Measurements from ENCODE around the gene FAM161A.
"Not testable (repeated sequence)": the region's sequence is repeated elsewhere in the genome, so short reads cannot be mapped to it uniquely, and the experiment has no call there.

The FAM161A gene, protein sequence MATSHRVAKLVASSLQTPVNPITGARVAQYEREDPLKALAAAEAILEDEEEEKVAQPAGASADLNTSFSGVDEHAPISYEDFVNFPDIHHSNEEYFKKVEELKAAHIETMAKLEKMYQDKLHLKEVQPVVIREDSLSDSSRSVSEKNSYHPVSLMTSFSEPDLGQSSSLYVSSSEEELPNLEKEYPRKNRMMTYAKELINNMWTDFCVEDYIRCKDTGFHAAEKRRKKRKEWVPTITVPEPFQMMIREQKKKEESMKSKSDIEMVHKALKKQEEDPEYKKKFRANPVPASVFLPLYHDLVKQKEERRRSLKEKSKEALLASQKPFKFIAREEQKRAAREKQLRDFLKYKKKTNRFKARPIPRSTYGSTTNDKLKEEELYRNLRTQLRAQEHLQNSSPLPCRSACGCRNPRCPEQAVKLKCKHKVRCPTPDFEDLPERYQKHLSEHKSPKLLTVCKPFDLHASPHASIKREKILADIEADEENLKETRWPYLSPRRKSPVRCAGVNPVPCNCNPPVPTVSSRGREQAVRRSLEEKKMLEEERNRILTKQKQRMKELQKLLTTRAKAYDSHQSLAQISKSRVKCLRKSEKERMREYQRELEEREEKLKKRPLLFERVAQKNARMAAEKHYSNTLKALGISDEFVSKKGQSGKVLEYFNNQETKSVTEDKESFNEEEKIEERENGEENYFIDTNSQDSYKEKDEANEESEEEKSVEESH

DNA sequence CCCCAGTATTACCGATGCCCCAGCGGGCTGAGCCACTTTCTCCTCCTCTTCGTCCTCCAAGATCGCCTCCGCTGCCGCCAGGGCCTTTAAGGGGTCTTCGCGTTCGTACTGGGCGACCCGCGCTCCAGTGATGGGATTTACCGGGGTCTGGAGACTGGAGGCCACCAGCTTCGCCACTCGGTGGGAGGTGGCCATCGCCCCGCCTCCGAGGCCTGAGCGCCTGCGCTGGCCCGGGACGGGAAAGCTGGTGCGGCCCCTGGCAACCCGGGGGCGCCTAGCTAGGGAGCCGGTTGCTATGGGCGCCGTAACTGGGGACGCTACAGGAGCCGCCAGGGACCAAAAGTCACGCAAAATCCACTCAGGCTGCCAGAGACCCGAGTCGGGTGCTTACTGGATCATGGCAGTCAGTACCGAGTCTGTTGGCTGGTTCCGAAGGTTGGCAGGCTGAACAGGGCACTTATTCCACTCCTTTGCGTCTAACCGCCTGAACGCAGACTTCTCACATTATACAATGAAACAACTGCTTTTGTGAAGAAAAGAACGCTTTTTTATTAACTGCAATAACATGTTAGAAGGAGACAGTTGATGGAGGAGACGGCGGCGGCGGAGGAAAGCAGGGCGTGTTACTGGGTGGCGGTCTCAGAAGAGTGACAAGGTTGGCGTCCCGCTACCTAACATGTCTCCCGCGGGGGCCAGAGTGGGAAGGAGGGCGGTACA lies at the start of gene FAM161A:
TSS of gene FAM161A (minus strand) at position 214 of the 717 bp plus-strand sequence. CDS start at position 195, 19 bp downstream.
- DNase-seq (ENCODE audit: low read depth), result peak; percentile 73

DNA sequence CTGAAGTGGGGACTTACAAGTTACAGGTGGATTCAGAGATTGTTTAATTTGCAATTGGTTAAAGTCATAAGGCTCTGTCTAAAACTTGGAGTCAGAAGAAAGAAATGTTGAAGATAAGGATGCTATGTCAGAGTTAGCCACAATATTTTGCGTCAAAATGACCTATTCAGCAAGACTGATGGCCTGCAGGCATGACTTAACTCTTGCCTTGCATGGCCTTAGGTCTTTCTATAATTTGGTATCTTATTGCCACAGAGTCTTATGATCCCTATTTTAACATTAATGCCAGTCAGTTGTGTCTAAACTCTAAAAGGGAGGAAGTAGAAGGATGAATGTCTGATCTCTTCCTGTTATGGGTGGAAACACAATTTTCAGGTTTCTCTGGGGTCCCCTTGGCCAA lies 46.4 kb upstream of the FAM161A start:
- DNase-seq (ENCODE audit: low read depth), result no peak

DNA sequence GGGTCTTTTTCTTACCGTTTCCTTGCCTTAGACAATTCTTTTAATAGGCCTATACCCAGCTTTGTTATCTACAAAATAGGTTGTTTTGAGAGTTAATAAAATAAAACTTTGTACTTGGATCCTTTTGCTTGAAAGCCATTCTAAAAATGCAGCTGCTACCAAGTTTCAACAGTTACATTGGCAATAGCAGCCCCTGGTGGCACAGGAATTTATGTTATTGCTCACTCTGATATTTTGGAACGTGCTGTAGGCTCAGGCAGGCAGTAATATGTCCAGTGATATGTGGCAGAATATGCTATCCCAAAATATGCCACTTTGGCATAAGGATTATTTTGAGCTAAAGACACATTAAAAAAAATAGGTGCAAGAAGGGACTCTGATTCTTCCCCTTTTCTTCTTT lies 45.0 kb upstream of the FAM161A start:
- no peak for DNase-seq (ENCODE audit: low read depth)

- peak; percentile 57 for DNase-seq (ENCODE audit: low read depth)
Observed at GRCh38 chr2:61888267-61889055, 34.6 kb upstream of the FAM161A start, which contains the start of gene CCT4. Gene CCT4 (minus strand): TSS chr2:61888656. CDS start chr2:61888507, 149 bp downstream.

GRCh38 chr2:61887717-61888266 lies 33.9 kb upstream of the FAM161A start:
- no peak for DNase-seq (ENCODE audit: low read depth)

GRCh38 chr2:61885896-61886603 lies 32.2 kb upstream of the FAM161A start:
- DNase-seq (ENCODE audit: low read depth), result no peak

DNA sequence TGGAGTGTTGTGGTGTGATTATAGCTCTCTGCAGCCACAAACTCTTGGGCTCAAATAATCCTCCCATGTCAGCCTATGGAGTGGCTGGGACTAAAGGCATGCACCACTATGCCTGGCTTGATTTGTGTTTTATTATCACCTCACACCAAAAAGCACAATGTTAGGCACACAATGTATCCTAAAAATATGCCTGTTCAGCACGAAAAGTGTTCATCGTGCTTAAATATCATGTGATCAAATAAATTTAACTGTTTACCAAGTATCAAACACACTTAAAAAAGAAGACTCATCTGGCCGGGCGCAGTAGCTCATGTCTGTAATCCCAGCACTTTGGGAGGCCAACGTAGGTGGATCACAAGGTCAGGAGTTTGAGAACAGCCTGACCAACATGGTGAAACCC lies 29.0 kb upstream of the FAM161A start:
- no peak for DNase-seq (ENCODE audit: low read depth)

- not testable (repeated sequence) for DNase-seq (ENCODE audit: low read depth)
Observed at GRCh38 chr2:61879351-61879750, 25.5 kb upstream of the FAM161A start.

- DNase-seq (ENCODE audit: low read depth), result no peak
Observed at GRCh38 chr2:61878761-61879160, 24.9 kb upstream of the FAM161A start.

GRCh38 chr2:61877571-61878245 lies 23.8 kb upstream of the FAM161A start:
- no peak for DNase-seq (ENCODE audit: low read depth)

- DNase-seq (ENCODE audit: low read depth), result no peak
Observed at GRCh38 chr2:61876400-61876799, 22.5 kb upstream of the FAM161A start.

DNA sequence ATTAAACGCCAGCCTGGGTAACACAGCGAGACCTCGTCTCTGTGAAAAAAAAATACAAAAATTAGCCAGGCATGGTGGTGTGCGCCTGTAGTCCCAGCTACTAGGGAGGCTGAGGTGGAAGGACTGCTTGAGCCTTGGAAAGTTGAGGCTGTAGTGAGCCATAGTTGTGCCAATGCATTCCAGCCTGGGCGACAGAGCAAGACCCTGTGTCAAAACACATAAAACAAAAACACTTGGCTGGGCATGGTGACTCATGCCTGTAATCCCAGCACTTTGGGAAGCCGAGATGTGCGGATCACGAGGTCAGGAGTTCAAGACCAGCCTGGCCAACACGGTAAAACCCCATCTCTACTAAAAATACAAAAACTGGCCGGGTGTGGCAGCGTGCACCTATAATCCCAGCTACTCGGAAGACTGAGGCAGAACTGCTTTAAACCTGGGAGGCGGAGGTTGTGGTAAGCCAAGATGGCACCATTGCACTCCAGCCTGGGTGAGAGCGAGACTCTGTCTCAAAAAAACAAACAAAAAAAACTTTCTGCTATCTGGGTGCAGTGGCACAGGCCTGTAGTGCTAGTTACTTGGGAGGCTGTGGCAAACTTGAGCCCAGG lies 12.7 kb upstream of the FAM161A start:
- not testable (repeated sequence) for DNase-seq (ENCODE audit: low read depth)

DNA sequence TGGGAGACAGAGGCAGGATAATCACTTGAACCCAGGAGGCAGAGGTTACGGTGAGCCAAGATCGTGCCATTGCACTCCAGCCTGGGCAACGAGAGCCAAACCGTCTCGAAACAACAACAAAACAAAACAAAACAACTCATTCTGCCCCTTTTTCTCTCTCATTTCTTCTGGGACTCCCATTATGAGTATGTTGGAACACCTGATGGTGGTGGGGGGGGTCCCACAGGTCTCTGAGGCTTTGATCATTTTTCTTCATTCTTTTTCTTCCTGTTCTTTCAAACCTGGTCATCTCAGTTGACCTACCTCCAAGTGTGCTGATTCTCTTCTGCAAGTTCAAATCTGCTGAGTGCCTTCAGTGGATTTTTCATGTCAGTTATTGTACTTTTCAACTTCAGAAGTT lies 8.2 kb upstream of the FAM161A start:
- no peak for DNase-seq (ENCODE audit: low read depth)

- DNase-seq (ENCODE audit: low read depth), result no peak
Observed at GRCh38 chr2:61857224-61857623, 3.4 kb upstream of the FAM161A start.

DNA sequence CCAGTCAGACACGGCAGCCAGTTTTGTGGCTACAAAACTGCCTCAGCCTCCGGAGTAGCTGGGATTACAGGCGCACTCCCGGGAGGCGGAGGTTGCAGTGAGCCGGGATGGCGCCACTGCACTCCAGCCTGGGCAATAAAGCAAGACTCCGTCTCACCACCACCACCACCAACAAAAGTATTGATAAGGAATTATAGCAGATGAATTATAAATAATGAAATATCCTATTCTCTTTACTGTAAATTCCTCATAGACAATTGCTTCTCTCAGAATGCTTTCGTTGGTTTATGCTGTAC lies 1.4 kb upstream of the FAM161A start:
- DNase-seq (ENCODE audit: low read depth), result no peak

DNA sequence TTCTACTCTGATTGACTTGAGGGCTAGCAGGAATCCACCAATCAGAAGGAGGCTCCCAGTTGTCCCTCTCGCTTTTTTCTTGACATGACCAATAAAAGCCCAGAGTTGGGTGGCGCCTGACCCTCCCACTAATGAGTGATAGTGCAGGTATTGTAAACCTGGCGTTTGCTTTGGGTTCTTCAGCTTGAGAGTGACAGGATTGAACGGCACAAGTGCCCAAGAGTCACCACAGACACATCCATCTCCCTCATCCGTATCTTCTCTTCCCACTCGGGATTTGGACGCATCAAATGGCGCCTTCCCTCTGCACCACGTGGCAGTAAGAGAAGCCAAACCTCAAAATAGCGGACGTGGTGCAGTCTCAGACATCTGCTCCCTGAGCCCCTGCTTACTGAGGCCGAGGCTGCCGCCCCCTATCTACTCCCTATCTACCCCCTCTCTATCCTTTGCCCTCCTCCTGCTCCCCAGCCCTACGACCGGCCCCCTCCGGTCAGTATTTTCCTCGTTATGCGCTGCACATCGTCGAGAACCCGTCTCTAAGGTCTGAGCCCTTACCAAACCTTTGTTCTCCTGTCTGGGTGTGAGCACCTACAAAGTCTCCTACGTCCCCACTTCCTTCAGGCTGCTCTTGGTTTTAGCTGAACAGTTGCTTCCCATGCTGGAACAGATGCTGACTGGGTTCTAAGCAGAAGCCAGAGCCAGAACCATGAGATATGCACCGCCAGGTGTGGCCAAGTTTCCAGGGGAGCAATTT lies 881 bp upstream of the FAM161A start:
- DNase-seq (ENCODE audit: low read depth), result peak; percentile 91

DNA sequence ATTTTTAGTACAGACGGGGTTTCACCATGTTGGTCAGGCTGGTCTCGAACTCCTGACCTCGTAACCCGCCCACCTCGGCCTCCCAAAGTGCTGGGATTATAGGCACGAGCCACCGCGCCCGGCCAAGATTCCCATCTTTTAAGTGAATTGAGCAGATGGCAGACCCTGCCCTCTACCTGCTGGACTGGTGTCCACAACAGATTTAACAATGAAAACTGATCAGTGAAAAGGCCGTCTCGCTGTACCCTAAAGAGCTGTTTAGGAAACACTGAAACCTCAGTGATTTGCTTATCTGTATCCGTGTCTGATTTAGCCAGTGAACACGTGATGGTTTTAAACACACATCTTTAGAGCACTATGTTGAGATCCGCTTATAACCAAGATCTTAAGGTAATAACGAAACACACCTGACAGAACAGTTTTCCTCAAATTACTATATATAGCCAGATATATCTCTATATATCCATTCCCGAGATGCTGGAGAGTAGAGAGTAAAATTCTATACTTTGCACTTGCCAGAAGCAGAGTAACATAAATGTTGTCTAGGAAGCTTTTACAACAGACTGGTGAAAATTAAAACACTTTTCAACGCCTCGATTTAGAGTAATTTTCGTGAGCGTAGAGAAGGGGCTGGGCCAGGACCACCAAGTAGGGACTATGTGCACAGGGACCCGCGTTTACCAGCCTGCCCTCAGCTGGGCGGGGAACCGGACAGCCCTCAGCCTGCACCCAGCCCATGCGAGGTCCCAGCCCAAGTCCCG lies 594 bp downstream of the FAM161A start:
- peak; percentile 15 for DNase-seq (ENCODE audit: low read depth)

DNA sequence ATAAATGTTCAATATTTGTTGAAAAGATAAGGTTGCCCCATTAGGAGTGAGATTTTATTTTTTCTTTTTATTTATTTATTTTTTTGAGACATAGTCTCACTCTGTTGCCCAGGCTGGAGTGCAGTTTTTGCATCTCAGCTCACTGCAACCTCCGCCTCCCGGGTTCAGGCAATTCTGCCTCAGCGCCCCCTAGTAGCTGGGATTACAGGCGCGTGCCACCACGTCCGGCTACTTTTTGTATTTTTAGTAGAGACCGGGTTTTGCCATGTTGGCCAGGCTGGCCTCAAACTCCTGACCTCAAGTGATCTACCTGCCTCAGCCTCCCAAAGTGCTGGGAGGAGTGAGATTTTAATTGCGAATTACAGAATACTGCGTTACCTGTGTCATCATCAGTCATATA lies 2.6 kb downstream of the FAM161A start:
- not testable (repeated sequence) for DNase-seq (ENCODE audit: low read depth)

- no peak for DNase-seq (ENCODE audit: low read depth)
Observed at GRCh38 chr2:61845320-61845719, 8.5 kb downstream of the FAM161A start.

Data from stromal cell of bone marrow (primary cell).